Keratinocyte (primary cell): ENCODE data around the gene ALG5. TPM values are rescaled to one million over a fixed set of nuclear protein-coding genes. Genes with fewer than 3 reads are reported as not detected.

ENCODE experiments used
- DNase-seq: peaks from one replicate; pipeline ENCODE4 v3.0.0-alpha.2; 2011; ENCODE audit warnings: low read depth, missing footprints, low spot score
- FAIRE-seq: peaks from 2 replicates; lab custom pipeline; 2011; peaks lifted over from hg19 to GRCh38; lab: Jason Lieb, UNC
- H2AFZ ChIP-seq: 2 replicates; pipeline ENCODE4 v1.6.0; 2012; ENCODE audit warnings: low read length, control low read depth, inconsistent platforms; ENCODE audit not compliant: control insufficient read depth
- H3K27ac ChIP-seq: 2 replicates; pipeline ENCODE4 v1.5.1; 2011; ENCODE audit warnings: low read length; ENCODE audit not compliant: control insufficient read depth, insufficient read depth
- H3K27me3 ChIP-seq: 3 replicates; pipeline ENCODE4 v1.6.0; 2011; ENCODE audit warnings: low read length; ENCODE audit not compliant: control insufficient read depth, insufficient read depth; ENCODE audit errors: extremely low read depth
- H3K36me3 ChIP-seq, 2 experiments: 2 replicates in 1 of 2; 3 replicates in 1 of 2; pipeline ENCODE4 v1.5.1; 2011; ENCODE audit warnings: low read length in 2 of 2, mild to moderate bottlenecking in 1 of 2; ENCODE audit not compliant: control insufficient read depth in 2 of 2, insufficient read depth in 2 of 2; ENCODE audit errors: extremely low read depth in 1 of 2
- H3K4me1 ChIP-seq: 3 replicates; pipeline ENCODE4 v1.5.1; 2011; ENCODE audit warnings: low read length; ENCODE audit not compliant: control insufficient read depth, insufficient read depth; ENCODE audit errors: extremely low read depth
- H3K4me2 ChIP-seq: 3 replicates; pipeline ENCODE4 v1.6.0; 2011; ENCODE audit warnings: low read depth, low read length; ENCODE audit not compliant: control insufficient read depth, insufficient read depth; ENCODE audit errors: extremely low read depth
- H3K4me3 ChIP-seq, 3 experiments: fragments of 200-600 bp in 1 of 3; sonication (generic) in 1 of 3; 2 replicates in 2 of 3; 3 replicates in 1 of 3; pipeline ENCODE4 v1.5.1; 2011 to 2016; ENCODE audit warnings: low read length in 3 of 3, mild to moderate bottlenecking in 3 of 3, control low read depth in 2 of 3, inconsistent platforms in 1 of 3, low read depth in 1 of 3, mixed read lengths in 1 of 3, mixed run types in 1 of 3, moderate library complexity in 1 of 3; ENCODE audit not compliant: control insufficient read depth in 2 of 3, insufficient read depth in 2 of 3; ENCODE audit errors: extremely low read depth in 1 of 3
- H3K79me2 ChIP-seq: 2 replicates; pipeline ENCODE4 v1.6.0; 2012; ENCODE audit warnings: low read length; ENCODE audit not compliant: control insufficient read depth, insufficient read depth
- H3K9ac ChIP-seq: 3 replicates; pipeline ENCODE4 v1.6.0; 2011; ENCODE audit warnings: low read length; ENCODE audit not compliant: control insufficient read depth, insufficient read depth; ENCODE audit errors: extremely low read depth
- H3K9me1 ChIP-seq: 3 replicates; pipeline ENCODE4 v1.6.0; 2011; ENCODE audit warnings: low read length; ENCODE audit not compliant: control insufficient read depth, insufficient read depth; ENCODE audit errors: extremely low read depth
- H3K9me3 ChIP-seq: 2 replicates; pipeline ENCODE4 v1.5.1; 2012; ENCODE audit warnings: low read depth, low read length; ENCODE audit not compliant: control insufficient read depth
- H4K20me1 ChIP-seq: 3 replicates; pipeline ENCODE4 v1.6.0; 2011; ENCODE audit warnings: low read length; ENCODE audit not compliant: control insufficient read depth, insufficient read depth; ENCODE audit errors: extremely low read depth
- CTCF ChIP-seq, 3 experiments: IDR thresholded peaks in 1 of 3; conservative IDR thresholded peaks in 1 of 3; optimal IDR thresholded peaks in 1 of 3; 2 replicates in 2 of 3; 3 replicates in 1 of 3; pipeline versions ENCODE3 to v1.5.1; 2011; ENCODE audit warnings: low read length in 3 of 3, mild to moderate bottlenecking in 3 of 3, moderate library complexity in 2 of 3, control low read depth in 1 of 3, inconsistent platforms in 1 of 3; ENCODE audit not compliant: insufficient read depth in 2 of 3; ENCODE audit errors: extremely low read depth in 1 of 3
- EZH2 ChIP-seq: IDR thresholded peaks from one replicate; pipeline ENCODE4 v1.6.1; 2012; ENCODE audit warnings: inconsistent platforms, mild to moderate bottlenecking, low read length, moderate library complexity
- dilution Hi-C: fragments of 300-500 bp; cut with MboI; formaldehyde crosslinking; loops from one replicate; pipeline ENCODE4 v1.7.0; 2020; ENCODE audit warnings: low sequenced_read_pairs; ENCODE audit not compliant: extremely low pct_ligation_motif_present
- polyA plus RNA-seq, 5 experiments: library from polyadenylated mRNA; depleted of rRNA in 3 of 5; stranded (reverse) in 3 of 5; stranded (forward) in 1 of 5; unstranded in 1 of 5; fragments of >200 nt; gene quantifications; 1 replicate in 1 of 5; 2 replicates in 3 of 5; 3 replicates in 1 of 5; pipeline versions ENCODE4 v1.2.1 to v1.2.3, GENCODE V29; 2011 to 2012; ENCODE audit warnings: missing spikeins in 2 of 5, low read depth in 1 of 5, low replicate concordance in 1 of 5

The ALG5 gene
- polyA plus RNA-seq, 1 donor (not counting 4 experiments of a cell fraction or from before 2014, with no cell fraction given) = 63.9 TPM

GRCh38 chr13:36915896-36916640, 83.1 kb downstream of the ALG5 start:
- DNase-seq (no peak), FAIRE-seq (no peak)
- dilution Hi-C loops = no loop called here
- H3K4me3 ChIP-seq = no peak overlapping the region
- no peak overlapping the region for H2AFZ ChIP-seq
- H3K9me3 ChIP-seq = no peaks in the 10 kb centered on the region
- H4K20me1 ChIP-seq = no peaks in the 10 kb centered on the region
- no peak overlapping the region for H3K27ac ChIP-seq
- H3K9me1 ChIP-seq = no peaks in the 10 kb centered on the region
- H3K4me1 ChIP-seq = peaks cover 5% of the 10 kb centered on the region
- H3K9ac ChIP-seq = no peak overlapping the region
- no peak overlapping the region for H3K4me2 ChIP-seq
- no peaks in the 10 kb centered on the region for H3K79me2 ChIP-seq
- no peak for TF ChIP-seq CTCF (optimal IDR thresholded peaks at IDR 0.05 in 1 of 3, IDR thresholded peaks at IDR 0.05 in 1 of 3, conservative IDR thresholded peaks at IDR 0.05 in 1 of 3; ENCODE audit: extremely low read depth in 1 of 3, insufficient read depth in 2 of 3, low read length in 3 of 3)
- no peak for TF ChIP-seq EZH2
- peaks cover 11% of the 10 kb centered on the region for H3K27me3 ChIP-seq
- no peaks in the 10 kb centered on the region for H3K36me3 ChIP-seq

- DNase-seq = no peak
- no peak overlapping the region for H3K4me3 ChIP-seq
- dilution Hi-C loops = no loop called here
- H3K4me1 ChIP-seq = peaks cover 5% of the 10 kb centered on the region
- H3K27ac ChIP-seq = no peak overlapping the region
- FAIRE-seq = no peak
- TF ChIP-seq EZH2 (no peak), CTCF (optimal IDR thresholded peaks at IDR 0.05 in 1 of 3, IDR thresholded peaks at IDR 0.05 in 1 of 3, conservative IDR thresholded peaks at IDR 0.05 in 1 of 3; ENCODE audit: extremely low read depth in 1 of 3, insufficient read depth in 2 of 3, low read length in 3 of 3) (no peak)
- H4K20me1 ChIP-seq = no peaks in the 10 kb centered on the region
- no peak overlapping the region for H2AFZ ChIP-seq
- H3K4me2 ChIP-seq = no peak overlapping the region
- H3K9ac ChIP-seq = no peak overlapping the region
- no peaks in the 10 kb centered on the region for H3K9me1 ChIP-seq
- no peaks in the 10 kb centered on the region for H3K79me2 ChIP-seq
- H3K9me3 ChIP-seq = no peaks in the 10 kb centered on the region
- H3K36me3 ChIP-seq = no peaks in the 10 kb centered on the region
- H3K27me3 ChIP-seq = peaks cover 11% of the 10 kb centered on the region
These were observed 84.0 kb downstream of the ALG5 start for GRCh38 chr13:36915106-36915505.
